ENCODE data around the gene MAP3K7. TPM values are rescaled to one million over a fixed set of nuclear protein-coding genes. Genes with fewer than 3 reads are reported as not detected.
A peak's percentile ranks its signal among the peaks of the same experiment; 100 is the strongest.
"Not testable (repeated sequence)": the region's sequence is repeated elsewhere in the genome, so short reads cannot be mapped to it uniquely, and the experiment has no call there.

Gene MAP3K7
- total RNA-seq, 1 donor from 2014 or later: 30.8 TPM

DNA sequence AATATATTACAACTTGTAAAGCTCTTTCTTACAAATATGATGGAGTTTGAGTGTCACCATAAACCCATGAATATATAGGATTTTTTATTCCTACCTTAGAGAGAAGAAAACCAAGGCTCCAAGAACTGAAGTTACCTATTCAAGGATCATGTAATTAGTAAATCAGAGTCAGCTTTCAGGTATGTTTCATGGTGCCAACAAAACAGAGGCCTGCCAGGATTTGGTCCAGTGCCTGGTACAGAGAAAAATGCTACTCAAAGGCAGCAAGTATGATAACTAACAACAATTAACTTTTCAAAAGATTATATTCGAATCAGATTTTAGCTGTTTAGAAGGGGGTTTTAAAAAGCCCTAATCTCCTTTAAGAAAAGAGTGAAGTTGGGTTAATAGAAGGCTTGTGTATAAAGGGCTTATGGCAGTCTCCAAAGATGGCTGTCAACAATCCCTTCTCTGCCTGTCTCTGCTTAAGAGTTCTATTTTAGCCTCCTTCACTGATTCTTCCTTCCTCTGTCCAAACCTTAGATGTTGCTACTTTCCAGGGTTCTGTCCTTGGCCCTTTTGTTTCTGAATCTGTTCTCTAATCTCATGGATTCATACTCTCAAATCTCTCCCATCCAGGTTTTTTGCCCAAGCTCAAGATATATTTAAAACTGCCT lies 7.8 kb downstream of the MAP3K7 start:
- DNase-seq (ENCODE audit: low spot score): no peak

DNA sequence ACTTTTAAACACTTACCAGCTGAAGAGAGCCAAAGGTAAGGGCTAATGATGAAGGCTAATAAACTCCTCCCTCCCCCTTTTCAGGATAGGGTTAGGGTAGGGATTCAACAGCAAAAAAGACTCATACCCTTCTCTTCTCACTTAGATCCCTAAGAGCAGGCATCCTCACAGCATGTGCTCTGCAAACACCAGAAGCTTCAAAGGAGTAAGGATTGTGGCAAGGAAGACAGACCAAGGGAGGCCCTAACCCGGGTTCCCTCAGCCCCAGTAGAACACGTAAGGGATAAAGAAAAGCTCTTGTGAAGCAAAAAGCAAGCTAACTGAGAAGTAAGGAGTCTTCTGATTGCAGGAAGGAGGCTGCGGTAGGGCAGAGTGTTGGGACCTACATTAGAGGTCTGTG lies 11.6 kb downstream of the MAP3K7 start:
- no peak for DNase-seq (ENCODE audit: low spot score)

DNA sequence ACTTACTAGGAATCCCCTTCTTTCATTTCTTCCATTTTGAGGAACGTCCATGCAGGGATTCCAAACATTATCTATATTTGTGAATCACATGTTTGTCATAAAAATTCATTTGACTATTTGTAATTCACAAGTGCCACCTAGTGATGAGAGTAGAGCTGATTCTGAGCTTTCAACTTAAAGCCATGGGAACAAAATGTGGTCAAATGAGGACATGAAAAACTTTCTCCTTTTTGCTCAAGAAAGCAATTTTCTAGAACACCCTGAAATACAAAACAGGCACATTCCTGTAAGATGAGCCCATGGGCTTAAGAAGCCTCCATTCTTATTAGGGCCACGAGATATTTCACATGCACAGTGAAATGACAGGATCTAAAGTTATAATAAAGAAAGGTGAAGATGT lies 12.3 kb downstream of the MAP3K7 start:
- peak; percentile 9 for DNase-seq (ENCODE audit: low spot score)

DNA sequence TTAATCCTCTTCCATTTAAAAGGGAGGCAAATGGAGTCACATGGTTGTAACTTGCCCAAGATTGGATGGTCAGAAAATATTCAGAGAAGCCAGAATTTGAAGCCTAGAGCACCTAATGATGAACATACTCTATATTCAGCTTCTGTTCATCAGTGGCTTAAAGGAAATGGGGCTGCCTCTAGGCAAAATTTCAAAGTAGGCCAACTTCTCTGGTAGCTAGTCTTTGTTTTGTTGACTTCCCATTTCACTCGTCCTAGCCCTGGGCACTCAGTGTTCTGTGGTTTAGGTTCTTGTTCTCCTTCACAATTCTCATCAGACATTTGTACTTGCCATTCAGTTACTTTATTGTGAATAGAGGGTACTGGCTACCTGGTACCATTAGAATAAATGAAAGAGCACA lies 13.2 kb downstream of the MAP3K7 start:
- DNase-seq (ENCODE audit: low spot score): no peak

DNA sequence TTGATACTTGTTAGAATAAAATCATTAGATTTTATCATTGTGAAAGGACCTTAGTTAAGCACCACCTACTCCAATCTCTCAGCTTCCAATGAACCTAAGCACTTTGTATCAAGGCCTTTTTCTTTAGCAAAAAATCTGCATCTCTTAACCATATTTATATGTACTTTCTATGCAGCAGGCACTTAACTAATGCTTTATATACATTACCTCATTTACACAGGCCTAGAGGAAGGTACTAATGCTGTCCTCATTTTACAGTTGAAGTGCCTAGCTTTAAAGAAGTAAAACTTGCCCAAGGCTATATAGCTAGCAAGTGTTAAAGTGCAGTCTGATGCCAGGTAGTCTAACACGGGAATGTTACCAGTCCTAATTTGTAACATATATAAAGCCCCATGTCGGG lies 14.0 kb downstream of the MAP3K7 start:
- no peak for DNase-seq (ENCODE audit: low spot score)

DNA sequence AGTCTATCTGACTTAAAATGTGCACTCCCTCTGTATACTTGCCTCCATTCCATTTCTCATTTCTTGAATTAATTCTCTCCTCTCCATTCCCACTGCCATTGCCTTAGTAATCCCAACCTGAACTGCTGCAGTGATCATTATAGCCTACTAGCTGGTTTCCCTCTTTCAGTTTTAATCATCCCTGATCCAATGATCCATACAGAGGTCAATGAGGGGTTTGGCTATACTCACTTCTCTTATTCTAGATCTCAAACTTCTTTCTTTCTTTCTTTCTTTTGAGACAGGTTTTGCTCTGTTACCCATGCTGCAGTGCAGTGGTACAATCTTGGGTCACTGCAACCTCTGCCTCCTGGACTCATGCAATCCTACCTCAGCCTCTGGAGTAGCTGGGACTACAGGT lies 17.6 kb downstream of the MAP3K7 start:
- no peak for DNase-seq (ENCODE audit: low spot score)

DNA sequence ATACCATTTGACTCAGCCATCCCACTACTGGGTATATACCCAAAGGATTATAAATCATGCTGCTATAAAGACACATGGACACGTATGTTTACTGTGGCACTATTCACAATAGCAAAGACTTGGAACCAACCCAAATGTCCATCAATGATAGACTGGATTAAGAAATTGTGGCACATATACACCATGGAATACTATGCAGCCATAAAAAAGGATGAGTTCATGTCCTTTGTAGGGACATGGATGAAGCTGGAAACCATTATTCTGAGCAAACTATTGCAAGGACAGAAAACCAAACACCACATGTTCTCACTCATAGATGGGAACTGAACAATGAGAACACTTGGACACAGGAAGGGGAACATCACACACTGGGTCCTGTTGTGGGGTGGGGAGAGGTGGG lies 19.2 kb downstream of the MAP3K7 start:
- DNase-seq (ENCODE audit: low spot score): not testable (repeated sequence)

DNA sequence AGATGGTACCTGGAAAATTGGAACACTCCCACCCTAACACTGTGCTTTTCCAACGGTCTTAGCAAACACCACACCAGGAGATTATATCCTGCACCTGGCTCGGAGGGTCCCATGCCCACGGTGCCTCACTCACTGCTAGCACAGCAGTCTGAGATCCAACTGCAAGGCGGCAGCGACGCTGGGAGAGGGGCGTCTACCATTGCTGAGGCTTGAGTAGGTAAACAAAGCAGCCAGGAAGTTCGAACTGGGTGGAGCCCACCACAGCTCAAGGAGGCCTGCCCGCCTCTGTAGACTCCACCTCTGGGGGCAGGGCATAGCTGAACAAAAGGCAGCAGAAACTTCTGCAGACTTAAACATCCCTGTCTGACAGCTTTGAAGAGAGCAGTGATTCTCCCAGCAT lies 24.5 kb downstream of the MAP3K7 start:
- DNase-seq (ENCODE audit: low spot score): not testable (repeated sequence)

DNA sequence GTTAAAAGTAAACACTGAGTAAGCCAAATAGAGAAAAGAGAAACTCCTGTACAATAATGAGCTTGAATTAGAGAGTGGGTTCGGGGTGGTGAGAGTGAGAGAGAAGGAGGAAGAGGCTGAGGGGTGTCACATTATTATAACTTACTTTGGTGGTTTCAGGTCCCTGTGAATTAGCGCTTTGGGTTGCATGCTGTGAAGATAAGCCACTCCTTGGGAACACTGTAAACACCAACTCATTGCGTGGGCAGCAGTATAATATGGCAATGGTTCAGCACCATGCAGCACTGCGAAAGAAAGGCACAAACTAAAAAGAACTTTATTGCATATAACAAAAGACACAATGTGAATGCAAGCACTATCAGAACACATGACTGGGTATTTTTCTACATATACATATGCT lies 26.9 kb downstream of the MAP3K7 start:
- DNase-seq (ENCODE audit: low spot score): no peak

DNA sequence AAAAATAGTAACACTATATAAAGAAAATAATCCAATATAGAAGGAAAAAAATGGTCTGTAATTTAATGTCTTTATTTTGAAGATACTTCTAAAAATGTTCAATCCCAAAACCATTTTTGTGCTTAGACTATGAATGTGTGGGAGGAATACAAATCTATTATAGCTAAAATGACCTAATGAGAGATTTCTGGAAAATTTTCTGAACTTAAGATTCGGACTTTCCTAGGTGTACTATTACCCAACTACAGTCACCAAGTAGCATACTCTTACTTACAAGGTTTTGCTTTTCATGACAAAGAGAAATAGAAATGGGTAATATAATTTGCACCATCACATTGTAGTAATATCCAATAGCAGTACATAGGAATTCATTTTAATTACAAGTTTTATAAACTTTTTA lies 29.9 kb downstream of the MAP3K7 start:
- no peak for DNase-seq (ENCODE audit: low spot score)

DNA sequence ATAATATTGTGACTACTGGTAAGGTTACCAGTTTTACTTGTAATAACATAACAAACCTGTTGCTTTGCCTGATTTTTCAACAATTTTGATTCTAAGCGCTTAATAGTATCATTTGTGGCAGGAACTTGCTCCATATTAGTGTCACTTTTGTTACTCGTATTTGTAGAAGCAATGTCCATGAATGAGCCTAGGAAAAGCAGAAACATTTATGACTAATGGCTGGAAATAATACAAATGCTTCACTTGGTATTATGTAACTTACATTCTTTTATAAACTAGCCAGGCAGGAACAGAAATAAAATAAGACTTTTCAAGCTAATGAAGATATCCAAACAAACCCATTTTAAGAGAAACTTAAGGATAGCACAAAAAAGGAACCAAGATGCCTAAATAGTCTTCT lies 38.9 kb downstream of the MAP3K7 start:
- no peak for DNase-seq (ENCODE audit: low spot score)

DNA sequence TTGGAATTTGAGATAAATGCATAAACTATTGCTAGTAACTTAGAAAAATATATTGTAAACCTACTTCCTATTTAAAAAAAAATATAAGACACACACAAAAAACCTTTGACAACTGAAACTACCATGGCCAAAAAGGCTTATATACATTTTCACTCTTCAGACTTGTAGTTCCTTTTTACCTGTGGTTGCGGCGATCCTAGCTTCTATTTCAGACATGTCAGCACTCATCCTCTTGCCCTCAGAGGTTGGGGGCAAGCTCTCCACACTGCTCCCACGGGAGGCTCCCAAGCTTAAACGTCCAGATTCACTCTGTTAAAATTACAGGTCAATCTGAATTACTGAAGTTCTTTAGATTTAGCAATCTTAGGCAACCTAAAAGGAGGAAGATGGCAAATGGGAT lies 39.8 kb downstream of the MAP3K7 start:
- no peak for DNase-seq (ENCODE audit: low spot score)

DNA sequence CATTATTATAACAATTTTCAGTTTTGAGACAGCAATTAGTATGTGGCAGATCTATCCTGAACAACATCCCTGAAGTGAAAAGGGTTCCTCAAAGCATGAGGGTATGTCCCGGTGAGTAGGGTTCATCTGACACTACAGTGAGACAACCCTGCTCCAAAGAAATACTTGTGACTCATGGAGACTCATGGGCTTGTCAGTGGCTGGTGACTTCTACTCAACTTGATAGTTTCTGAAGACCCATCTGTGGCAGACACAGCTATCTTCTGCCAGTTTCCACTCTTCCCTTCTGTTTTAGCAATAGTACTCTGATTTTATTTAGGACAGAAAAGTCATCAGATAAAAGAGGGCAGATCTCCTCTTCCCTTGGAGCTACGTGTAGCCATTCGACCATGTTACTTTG lies 41.4 kb downstream of the MAP3K7 start:
- no peak for DNase-seq (ENCODE audit: low spot score)

DNA sequence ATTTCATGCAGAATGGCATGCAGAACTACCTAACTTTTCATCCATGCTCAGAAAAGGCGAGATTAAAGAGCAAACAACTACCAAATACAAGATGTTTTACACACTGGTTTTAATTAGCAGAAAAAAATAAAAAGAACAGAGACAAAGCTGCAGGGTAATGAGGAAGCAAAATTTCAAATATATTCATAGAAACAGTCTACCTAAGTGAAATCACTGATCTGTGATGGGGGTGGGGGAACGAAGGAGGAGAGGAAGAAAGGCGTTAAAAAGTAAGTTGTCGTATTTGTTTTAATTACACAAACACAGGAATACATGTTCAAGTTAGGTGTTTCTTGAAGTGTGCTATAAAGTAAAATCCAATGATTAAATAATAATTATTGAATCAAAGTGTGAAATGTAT lies 42.1 kb downstream of the MAP3K7 start:
- no peak for DNase-seq (ENCODE audit: low spot score)

DNA sequence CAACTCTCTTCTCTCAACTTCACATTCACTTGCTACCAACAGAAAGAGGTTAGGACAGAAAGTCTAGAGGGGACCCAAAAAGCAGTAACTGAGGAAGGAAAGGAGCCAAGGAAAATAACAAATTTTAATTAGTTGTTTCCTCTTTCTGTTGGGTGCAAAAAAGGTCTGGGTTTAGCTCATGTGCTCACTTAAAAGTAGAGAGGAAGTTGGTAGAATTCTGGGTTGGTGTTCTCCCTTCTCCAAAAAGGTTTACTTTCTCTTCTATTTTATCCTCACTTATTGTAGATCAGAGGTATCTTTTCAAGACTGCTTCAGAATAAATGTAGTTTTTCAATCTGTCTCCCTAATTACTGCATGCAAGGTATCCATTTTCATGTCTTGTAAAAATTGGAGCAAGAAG lies 42.8 kb downstream of the MAP3K7 start:
- no peak for DNase-seq (ENCODE audit: low spot score)

DNA sequence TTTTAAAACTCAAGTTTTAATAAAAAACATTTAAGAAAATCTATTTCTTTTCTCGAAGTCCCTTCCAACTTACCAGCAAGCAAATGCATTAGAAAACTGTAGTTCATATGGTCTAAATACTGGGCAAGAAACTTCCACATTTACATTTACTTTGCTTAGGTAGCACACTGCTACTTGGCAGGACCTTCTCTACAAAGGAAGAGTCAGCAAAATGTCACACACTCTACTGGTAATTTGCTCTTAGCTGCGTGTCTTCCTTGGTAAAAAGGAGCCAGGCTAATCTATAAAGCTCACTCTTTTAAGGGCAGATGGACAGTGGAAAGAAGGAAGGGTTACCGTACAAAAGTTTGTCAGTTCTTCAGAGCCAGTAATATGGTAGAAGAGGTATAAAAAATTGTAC lies 45.7 kb downstream of the MAP3K7 start:
- no peak for DNase-seq (ENCODE audit: low spot score)

DNA sequence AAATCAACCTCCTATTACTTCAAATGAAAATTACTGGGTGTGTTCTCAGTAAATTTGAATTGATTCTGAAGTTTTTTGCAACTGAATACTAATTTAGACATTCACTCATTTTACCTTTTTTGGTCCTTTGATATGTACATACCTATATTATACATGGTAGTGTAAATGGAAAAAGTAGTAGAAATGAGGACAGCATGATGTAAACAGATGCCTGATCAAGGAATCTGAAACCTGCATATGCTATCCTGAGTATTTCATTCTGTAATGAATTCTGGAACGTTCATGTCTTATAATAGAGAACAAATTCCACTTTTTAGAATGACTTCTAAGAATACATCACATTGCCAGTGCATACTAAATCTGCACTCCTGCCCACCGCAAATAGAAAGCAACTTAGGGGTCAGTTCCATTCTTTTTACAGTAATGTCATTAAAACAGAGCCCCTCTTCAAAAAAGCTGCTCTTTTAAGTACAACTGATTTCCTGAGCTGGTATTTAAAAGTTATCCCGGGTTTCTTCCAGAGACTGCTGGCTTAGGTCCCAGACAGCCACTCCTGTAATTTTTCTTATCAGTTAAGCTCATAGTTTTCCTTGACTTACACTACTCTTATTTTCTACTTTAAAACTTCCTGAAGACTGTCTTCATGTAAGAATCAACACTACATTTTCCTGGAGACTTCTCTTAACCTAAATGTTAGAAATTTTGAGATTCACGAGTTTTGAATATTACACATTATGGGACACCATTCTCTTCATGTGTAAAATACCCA lies 48.4 kb downstream of the MAP3K7 start:
- DNase-seq (ENCODE audit: low spot score): peak; percentile 89

DNA sequence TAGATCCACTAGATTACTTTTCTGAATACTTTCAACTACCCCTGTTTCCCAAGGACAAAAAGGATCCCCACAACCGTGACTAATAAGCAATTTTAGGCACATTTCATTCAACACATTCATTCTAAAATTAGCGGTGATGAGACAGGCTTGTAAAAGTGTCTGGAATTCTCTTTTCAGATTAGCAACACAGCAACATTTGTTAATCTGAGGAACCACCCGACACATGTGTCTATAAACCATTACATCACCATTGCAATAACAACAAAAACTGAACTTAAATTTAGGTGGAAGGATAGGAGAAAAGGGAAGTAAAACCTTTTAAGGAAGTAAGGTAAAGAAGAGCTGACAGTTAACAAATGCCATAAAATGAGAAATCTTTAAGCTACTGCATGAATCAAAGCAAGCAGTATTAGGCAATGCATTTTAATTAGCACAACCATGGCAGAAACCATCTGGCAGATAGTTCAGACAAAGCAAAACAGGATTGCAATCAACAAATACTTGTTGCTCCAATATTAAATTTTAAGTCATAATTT lies 49.1 kb downstream of the MAP3K7 start:
- peak; percentile 9 for DNase-seq (ENCODE audit: low spot score)

DNA sequence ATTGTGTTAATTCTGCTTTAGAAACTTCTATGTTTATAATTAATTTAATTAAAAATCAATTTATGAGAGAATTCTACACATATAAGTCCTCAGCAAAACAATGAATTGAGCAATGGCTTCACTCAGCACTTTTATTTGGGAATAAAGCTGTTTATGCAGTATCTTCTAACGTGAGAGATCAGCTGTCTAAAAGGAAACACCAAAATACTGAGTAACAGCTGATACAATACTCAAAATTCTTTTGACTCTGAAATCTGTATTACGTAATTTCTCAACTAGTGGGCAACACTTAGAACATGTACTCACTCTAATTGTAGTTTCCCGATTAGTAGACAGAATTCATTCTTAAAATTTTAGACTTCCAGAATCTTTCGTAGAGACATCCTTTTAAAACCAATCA lies 49.8 kb downstream of the MAP3K7 start:
- DNase-seq (ENCODE audit: low spot score): no peak

DNA sequence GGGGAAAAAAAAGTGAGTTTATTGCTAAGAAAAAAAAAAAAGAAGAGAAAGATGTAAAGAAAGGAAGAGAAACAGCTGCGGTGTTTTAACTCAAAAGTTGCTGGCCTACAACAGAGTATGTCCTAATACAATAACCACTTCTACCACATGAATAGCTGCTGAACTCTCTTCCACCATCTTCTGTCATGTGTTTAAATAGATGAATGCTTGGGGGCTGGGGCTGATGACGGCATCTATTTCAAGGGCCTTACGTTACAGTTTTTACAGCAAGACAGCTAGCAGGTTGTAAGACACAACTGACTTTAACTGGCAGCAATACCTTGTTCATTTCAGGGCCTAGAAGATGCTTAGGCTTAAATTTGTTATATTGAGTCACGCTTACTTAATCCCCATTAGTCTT lies 50.4 kb downstream of the MAP3K7 start:
- DNase-seq (ENCODE audit: low spot score): no peak

DNA sequence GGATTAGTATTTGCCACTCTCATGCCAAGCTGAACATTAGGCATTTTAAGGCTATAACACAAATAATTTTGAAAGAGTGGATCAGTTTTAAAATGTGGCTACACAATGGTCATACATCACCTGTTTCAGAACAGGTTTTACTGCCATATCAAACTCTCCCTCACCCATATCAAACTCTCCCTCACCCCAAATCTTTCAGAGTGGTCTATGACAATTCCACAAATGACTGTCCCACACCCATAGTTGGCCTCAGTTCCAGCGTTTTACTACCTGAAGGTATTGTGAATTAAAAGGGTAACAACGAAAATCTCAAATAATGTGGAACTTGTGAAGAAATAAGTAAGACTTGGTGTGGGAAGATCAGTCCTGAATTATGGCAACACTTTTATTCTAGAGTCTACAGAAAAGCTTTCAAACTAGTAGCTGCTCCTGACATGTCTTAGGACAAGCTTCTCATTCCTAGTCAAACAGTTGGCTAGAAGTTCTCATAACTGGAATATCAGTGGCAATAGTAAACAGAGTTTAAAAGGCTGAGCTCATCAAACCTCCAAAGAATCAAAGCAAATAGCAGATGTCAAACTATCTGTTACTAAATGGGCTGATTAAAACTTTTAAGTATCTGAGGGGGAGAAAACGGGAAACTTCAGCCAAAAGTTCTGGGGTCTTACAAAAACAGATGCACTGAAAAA lies 52.4 kb downstream of the MAP3K7 start:
- DNase-seq (ENCODE audit: low spot score): no peak

DNA sequence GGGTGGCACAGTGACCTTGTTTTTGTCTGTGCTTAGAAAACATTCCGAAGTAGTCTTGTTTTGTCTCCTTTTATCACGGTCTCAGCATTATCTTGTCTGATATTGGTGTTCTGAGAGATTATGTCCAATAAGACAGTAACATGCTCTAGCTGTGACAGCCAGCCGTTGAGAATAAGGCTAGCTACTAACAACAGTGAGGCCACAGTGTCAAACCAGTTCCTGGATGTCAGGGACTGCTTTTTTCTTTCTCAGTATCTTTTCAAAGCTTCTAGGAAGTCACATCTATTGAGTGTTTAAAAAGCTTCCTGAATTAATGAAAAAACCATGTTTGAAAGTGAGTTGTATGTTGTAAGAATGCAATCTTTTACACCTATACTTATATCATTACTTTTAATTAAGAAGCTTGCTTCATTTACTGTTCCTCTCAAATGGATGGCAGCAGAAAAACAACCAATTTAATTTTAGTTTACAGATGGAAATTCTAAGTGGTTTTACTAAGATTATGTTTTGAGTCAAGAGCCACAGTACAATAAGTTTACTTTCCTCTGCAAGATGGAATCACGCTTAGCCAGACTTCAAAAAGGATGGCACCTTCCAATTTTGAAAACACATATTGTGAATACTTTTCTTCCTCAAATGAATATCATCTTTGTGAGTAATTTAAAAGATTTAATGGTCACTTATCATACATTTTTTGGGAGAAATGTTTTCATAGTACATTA lies 53.1 kb downstream of the MAP3K7 start:
- DNase-seq (ENCODE audit: low spot score): no peak
